AG20443 (cell line): ENCODE data around the gene FLACC1.

Experiments used
- DNase-seq: peaks from one replicate; pipeline ENCODE4 v3.0.0; 2012; ENCODE audit warnings: low spot score, mixed read lengths

FLACC1 gene

GRCh38 chr2:201254081-201254730 is 102.9 kb downstream of the FLACC1 start:
- DNase-seq, result peak; percentile 80

GRCh38 chr2:201250741-201251140 is 106.4 kb downstream of the FLACC1 start:
- no peak for DNase-seq

GRCh38 chr2:201249889-201250288 is 107.3 kb downstream of the FLACC1 start:
- DNase-seq, result no peak

- DNase-seq, result no peak
These were observed 108.8 kb downstream of the FLACC1 start for GRCh38 chr2:201248288-201248844.

- no peak for DNase-seq
These were observed 110.9 kb downstream of the FLACC1 start for GRCh38 chr2:201246280-201246679.

- no peak for DNase-seq
These were observed 112.3 kb downstream of the FLACC1 start for GRCh38 chr2:201244829-201245228.

- DNase-seq, result no peak
These were observed 114.4 kb downstream of the FLACC1 start for GRCh38 chr2:201242571-201243277.

- DNase-seq, result peak; percentile 84
These were observed 117.8 kb downstream of the FLACC1 start for GRCh38 chr2:201239167-201239935.
